K562 (cell line): ENCODE data around the gene MYO1H. TPM values are rescaled to one million over a fixed set of nuclear protein-coding genes. Genes with fewer than 3 reads are reported as not detected.

Source experiments
- BACH1 ChIP-seq: fragments of 200-800 bp; sonication (Bioruptor generic); IDR thresholded peaks from 2 replicates; pipeline ENCODE4 v1.6.1; 2016; ENCODE audit warnings: missing genetic modification characterization, missing compliant biosample characterization
- CBFB ChIP-seq: sonication (generic); formaldehyde crosslinking; IDR thresholded peaks from 2 replicates; pipeline ENCODE4 v1.4.0; 2020; ENCODE audit warnings: mild to moderate bottlenecking, missing genetic modification reagents
- CBX8 ChIP-seq: fragments of 200-600 bp; sonication (generic); IDR thresholded peaks from 2 replicates; pipeline ENCODE4 v1.6.1; 2012; ENCODE audit warnings: borderline replicate concordance, mixed run types, low read depth, mild to moderate bottlenecking, moderate library complexity, mixed read lengths, low read length, control low read depth, inconsistent platforms; ENCODE audit not compliant: poor library complexity, severe bottlenecking; ENCODE audit errors: extremely low read depth
- CHD4 ChIP-seq: fragments of 200-600 bp; sonication (generic); IDR thresholded peaks from 3 replicates; pipeline ENCODE4 v1.6.1; 2012; ENCODE audit warnings: low read depth, mild to moderate bottlenecking, mixed read lengths, low read length, inconsistent platforms; ENCODE audit not compliant: insufficient read depth, insufficient replicate concordance, poor library complexity, severe bottlenecking
- CXXC5 ChIP-seq: fragments of 250-450 bp; sonication (Bioruptor Pico); IDR thresholded peaks from 2 replicates; pipeline ENCODE4 v1.8.0; 2022; ENCODE audit warnings: inconsistent platforms, mild to moderate bottlenecking, moderate library complexity
- DDX20 ChIP-seq: fragments of 450-650 bp; IDR thresholded peaks from 2 replicates; pipeline ENCODE4 v1.6.1; 2016; ENCODE audit warnings: missing genetic modification characterization, low read depth, mild to moderate bottlenecking, missing compliant biosample characterization, moderate library complexity
- GABPA ChIP-seq: fragments of 200-800 bp; sonication (Bioruptor generic); conservative IDR thresholded peaks from 2 replicates; pipeline ENCODE4 v1.6.1; 2016; ENCODE audit warnings: low read depth, missing genetic modification characterization, missing compliant biosample characterization
- HCFC1 ChIP-seq: IDR thresholded peaks from 2 replicates; pipeline ENCODE4 v1.6.1; 2012; ENCODE audit warnings: low read depth, low read length, improper control_type of control experiment
- KDM1A ChIP-seq, 2 experiments: fragments of 450-650 bp; IDR thresholded peaks; 2 replicates each; pipeline ENCODE4 v1.6.1; 2016; ENCODE audit warnings: mild to moderate bottlenecking in 2 of 2
- L3MBTL2 ChIP-seq: fragments of 450-650 bp; IDR thresholded peaks from 2 replicates; pipeline ENCODE4 v1.6.1; 2016; ENCODE audit warnings: mild to moderate bottlenecking, moderate library complexity
- MTA2 ChIP-seq: fragments of 450-650 bp; IDR thresholded peaks from 2 replicates; pipeline ENCODE4 v1.6.1; 2016; ENCODE audit warnings: low read depth
- MYBL2 ChIP-seq, 2 experiments: fragments of 450-650 bp in 1 of 2; sonication (generic) in 1 of 2; formaldehyde crosslinking in 1 of 2; IDR thresholded peaks; 2 replicates each; pipeline versions ENCODE4 v1.6.1 to v1.8.1; 2017 to 2022; ENCODE audit warnings: borderline replicate concordance in 1 of 2, inconsistent platforms in 1 of 2, low read depth in 1 of 2, mild to moderate bottlenecking in 1 of 2, missing genetic modification reagents in 1 of 2, moderate library complexity in 1 of 2
- PHF20 ChIP-seq: fragments of 450-650 bp; IDR thresholded peaks from 2 replicates; pipeline ENCODE4 v1.6.1; 2018; ENCODE audit not compliant: partially characterized antibody
- RFX1 ChIP-seq: fragments of 450-650 bp; IDR thresholded peaks from 2 replicates; pipeline ENCODE4 v1.6.1; 2016; ENCODE audit warnings: mild to moderate bottlenecking, moderate library complexity
- SP2 ChIP-seq: IDR thresholded peaks from 2 replicates; pipeline ENCODE4 v1.6.1; 2011; ENCODE audit warnings: mild to moderate bottlenecking, low read depth, low read length, moderate library complexity; ENCODE audit not compliant: poor library complexity, severe bottlenecking; ENCODE audit errors: extremely low read depth
- ZBED1 ChIP-seq: IDR thresholded peaks from 2 replicates; pipeline ENCODE4 v1.6.1; 2014
- ZNF583 ChIP-seq: fragments of 250-450 bp; sonication (Bioruptor Pico); IDR thresholded peaks from 2 replicates; pipeline ENCODE4 v1.4.0; 2020
- ZNF75A ChIP-seq: fragments of 450-650 bp; formaldehyde crosslinking; IDR thresholded peaks from 2 replicates; pipeline ENCODE4 v1.4.0; 2020; ENCODE audit warnings: mild to moderate bottlenecking
- polyA plus RNA-seq, 8 experiments: library from polyadenylated mRNA; depleted of rRNA in 4 of 8; stranded (reverse) in 5 of 8; unstranded in 3 of 8; fragments of >200 nt; fragmentation: Nextera tagmentation in 2 of 8; fragmentation: Illumina TruSeq in 1 of 8; extraction: Ambion mirVana in 2 of 8; extraction: Trizol in 1 of 8; gene quantifications; 2 replicates each; pipeline versions ENCODE4 v1.2.1 to v1.2.3, GENCODE V29; 2011 to 2014; ENCODE audit warnings: inconsistent platforms in 1 of 8, missing spikeins in 1 of 8
- total RNA-seq, 7 experiments: library from RNA; depleted of rRNA in 6 of 7; stranded (reverse); fragments of >200 nt in 6 of 7; fragmentation: Illumina TruSeq in 2 of 7; extraction: Trizol in 2 of 7; gene quantifications; 2 replicates each; pipeline versions ENCODE4 v1.2.1 to v1.2.3, GENCODE V29; 2011 to 2021; ENCODE audit warnings: low replicate concordance in 1 of 7
- TF ChIP-seq, protein P1 (sequence below): fragments of 250-450 bp; sonication (Bioruptor Pico); IDR thresholded peaks from 2 replicates; pipeline ENCODE4 v1.8.0; 2021; ENCODE audit warnings: moderate library complexity, mild to moderate bottlenecking, inconsistent platforms
- TF ChIP-seq, protein P2 (sequence below): fragments of 250-450 bp; sonication (Bioruptor Pico); IDR thresholded peaks from 2 replicates; pipeline ENCODE4 v1.8.0; 2021; ENCODE audit warnings: borderline replicate concordance, mild to moderate bottlenecking, moderate library complexity; ENCODE audit not compliant: poor library complexity, severe bottlenecking
- TF ChIP-seq, protein P3 (sequence below): fragments of 200-800 bp; sonication (Bioruptor generic); IDR thresholded peaks from 2 replicates; pipeline ENCODE4 v1.6.1; 2017; ENCODE audit warnings: missing genetic modification characterization, missing compliant biosample characterization
- TF ChIP-seq, protein P4 (sequence below): sonication (generic); formaldehyde crosslinking; IDR thresholded peaks from 2 replicates; pipeline ENCODE4 v1.8.1; 2023; ENCODE audit warnings: mild to moderate bottlenecking, missing genetic modification reagents

MYO1H gene
- total and polyA plus RNA-seq, 9 of the 15 experiments (the other 6 are each of a cell fraction or from before 2014, with no cell fraction given): not detected

DNA sequence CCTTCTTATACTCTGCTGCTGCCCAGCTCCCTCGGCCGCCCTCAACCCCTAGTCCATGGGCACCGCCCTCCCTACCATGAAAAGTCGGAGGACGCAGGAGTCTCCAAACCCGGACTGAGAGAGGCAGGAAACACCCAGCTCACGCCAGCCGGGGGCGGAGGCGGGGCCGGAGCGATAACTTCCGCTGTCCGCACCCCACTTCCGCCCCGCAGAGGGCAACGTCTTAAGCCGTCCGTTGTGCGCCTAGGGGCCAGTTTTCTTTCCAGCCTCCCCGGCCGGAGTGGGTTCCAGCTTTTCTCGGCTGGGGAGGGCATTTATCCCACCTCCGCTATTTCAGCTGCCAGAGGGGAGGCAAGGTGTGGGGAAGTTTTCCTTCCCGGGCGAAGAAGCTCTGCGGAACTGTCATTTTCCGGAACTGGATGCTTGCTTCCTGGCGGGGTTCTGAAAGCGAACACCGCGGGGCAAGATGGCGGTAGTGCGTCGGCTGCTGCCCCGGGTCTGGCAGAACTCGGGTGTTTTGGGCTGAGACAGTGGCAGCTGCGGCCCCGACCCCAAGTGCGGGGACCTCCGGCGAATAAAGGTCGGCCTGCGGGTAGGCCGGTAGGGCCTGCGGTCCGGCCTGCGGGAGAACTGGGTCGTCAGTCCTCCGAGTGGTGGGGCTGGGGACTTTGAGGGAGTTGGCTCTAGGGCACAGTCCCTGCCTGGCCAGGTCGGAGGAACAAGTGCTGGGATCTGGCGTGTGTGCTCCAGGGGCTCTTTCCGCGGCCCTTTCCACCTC lies 129.7 kb downstream of the MYO1H start, which contains the start of the genes KCTD10 and UBE3B (continued):
- TF ChIP-seq, protein P1, sequence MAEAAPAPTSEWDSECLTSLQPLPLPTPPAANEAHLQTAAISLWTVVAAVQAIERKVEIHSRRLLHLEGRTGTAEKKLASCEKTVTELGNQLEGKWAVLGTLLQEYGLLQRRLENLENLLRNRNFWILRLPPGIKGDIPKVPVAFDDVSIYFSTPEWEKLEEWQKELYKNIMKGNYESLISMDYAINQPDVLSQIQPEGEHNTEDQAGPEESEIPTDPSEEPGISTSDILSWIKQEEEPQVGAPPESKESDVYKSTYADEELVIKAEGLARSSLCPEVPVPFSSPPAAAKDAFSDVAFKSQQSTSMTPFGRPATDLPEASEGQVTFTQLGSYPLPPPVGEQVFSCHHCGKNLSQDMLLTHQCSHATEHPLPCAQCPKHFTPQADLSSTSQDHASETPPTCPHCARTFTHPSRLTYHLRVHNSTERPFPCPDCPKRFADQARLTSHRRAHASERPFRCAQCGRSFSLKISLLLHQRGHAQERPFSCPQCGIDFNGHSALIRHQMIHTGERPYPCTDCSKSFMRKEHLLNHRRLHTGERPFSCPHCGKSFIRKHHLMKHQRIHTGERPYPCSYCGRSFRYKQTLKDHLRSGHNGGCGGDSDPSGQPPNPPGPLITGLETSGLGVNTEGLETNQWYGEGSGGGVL (CRISPR knock-in tag): no peak
- TF ChIP-seq CBX8: no peak
- no peak for TF ChIP-seq DDX20 (tag)
- TF ChIP-seq PHF20: peak; percentile 97
- TF ChIP-seq, protein P2, sequence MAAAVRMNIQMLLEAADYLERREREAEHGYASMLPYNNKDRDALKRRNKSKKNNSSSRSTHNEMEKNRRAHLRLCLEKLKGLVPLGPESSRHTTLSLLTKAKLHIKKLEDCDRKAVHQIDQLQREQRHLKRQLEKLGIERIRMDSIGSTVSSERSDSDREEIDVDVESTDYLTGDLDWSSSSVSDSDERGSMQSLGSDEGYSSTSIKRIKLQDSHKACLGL (CRISPR knock-in tag): no peak
- TF ChIP-seq, protein P3, sequence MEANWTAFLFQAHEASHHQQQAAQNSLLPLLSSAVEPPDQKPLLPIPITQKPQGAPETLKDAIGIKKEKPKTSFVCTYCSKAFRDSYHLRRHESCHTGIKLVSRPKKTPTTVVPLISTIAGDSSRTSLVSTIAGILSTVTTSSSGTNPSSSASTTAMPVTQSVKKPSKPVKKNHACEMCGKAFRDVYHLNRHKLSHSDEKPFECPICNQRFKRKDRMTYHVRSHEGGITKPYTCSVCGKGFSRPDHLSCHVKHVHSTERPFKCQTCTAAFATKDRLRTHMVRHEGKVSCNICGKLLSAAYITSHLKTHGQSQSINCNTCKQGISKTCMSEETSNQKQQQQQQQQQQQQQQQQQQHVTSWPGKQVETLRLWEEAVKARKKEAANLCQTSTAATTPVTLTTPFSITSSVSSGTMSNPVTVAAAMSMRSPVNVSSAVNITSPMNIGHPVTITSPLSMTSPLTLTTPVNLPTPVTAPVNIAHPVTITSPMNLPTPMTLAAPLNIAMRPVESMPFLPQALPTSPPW (CRISPR knock-in tag): peak; percentile 85
- TF ChIP-seq MYBL2 (IDR thresholded peaks at IDR 0.05; ENCODE audit: low read depth): no peak; the same call in 1 of the 2 replicates
- no peak for TF ChIP-seq MYBL2 (CRISPR knock-in tag; IDR thresholded peaks at IDR 0.05; ENCODE audit: borderline replicate concordance)
- TF ChIP-seq MTA2: no peak
- TF ChIP-seq SP2: no peak
- TF ChIP-seq BACH1 (tag): no peak
- TF ChIP-seq GABPA (tag): peak; percentile 99
- no peak for TF ChIP-seq ZNF75A
- TF ChIP-seq L3MBTL2: peak; percentile 45; the same call in 1 of the 2 replicates
- no peak for TF ChIP-seq CHD4
- TF ChIP-seq CXXC5 (CRISPR knock-in tag): peak; percentile 83
- no peak for TF ChIP-seq RFX1
- TF ChIP-seq HCFC1: peak; percentile 81
- TF ChIP-seq ZBED1: no peak
- TF ChIP-seq KDM1A (IDR thresholded peaks at IDR 0.05): no peak
- TF ChIP-seq, protein P4, sequence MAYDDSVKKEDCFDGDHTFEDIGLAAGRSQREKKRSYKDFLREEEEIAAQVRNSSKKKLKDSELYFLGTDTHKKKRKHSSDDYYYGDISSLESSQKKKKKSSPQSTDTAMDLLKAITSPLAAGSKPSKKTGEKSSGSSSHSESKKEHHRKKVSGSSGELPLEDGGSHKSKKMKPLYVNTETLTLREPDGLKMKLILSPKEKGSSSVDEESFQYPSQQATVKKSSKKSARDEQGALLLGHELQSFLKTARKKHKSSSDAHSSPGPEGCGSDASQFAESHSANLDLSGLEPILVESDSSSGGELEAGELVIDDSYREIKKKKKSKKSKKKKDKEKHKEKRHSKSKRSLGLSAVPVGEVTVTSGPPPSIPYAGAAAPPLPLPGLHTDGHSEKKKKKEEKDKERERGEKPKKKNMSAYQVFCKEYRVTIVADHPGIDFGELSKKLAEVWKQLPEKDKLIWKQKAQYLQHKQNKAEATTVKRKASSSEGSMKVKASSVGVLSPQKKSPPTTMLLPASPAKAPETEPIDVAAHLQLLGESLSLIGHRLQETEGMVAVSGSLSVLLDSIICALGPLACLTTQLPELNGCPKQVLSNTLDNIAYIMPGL: no peak; the same call in 1 of the 2 replicates
- peak; percentile 82 for TF ChIP-seq ZNF583 (CRISPR knock-in tag)
- peak; percentile 70; the same call in 1 of the 2 replicates for TF ChIP-seq CBFB (CRISPR knock-in tag)
